NCI-H345 treated with DMSO at 0.1 percent for 48 hours (cell line): ENCODE results near the gene SOWAHC.
"Not testable (repeated sequence)": the region's sequence is repeated elsewhere in the genome, so short reads cannot be mapped to it uniquely, and the experiment has no call there.

ENCODE experiments used
- DNase-seq: peaks from one replicate; lab custom pipeline; 2025; ENCODE audit not compliant: unreplicated experiment; lab: John Stamatoyannopoulos, UW

SOWAHC gene, protein sequence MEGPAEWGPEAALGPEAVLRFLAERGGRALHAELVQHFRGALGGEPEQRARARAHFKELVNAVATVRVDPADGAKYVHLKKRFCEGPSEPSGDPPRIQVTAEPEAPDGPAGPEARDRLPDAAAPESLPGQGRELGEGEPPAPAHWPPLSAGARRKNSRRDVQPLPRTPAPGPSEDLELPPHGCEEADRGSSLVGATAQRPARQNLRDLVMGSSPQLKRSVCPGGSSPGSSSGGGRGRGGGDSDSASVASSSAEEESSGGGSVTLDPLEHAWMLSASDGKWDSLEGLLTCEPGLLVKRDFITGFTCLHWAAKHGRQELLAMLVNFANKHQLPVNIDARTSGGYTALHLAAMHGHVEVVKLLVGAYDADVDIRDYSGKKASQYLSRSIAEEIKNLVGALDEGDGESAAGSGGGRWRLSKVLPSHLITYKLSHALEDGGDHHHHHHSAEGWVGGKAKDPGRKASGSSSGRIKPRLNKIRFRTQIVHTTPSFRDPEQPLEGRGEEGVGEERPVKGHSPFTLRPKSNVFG

DNA sequence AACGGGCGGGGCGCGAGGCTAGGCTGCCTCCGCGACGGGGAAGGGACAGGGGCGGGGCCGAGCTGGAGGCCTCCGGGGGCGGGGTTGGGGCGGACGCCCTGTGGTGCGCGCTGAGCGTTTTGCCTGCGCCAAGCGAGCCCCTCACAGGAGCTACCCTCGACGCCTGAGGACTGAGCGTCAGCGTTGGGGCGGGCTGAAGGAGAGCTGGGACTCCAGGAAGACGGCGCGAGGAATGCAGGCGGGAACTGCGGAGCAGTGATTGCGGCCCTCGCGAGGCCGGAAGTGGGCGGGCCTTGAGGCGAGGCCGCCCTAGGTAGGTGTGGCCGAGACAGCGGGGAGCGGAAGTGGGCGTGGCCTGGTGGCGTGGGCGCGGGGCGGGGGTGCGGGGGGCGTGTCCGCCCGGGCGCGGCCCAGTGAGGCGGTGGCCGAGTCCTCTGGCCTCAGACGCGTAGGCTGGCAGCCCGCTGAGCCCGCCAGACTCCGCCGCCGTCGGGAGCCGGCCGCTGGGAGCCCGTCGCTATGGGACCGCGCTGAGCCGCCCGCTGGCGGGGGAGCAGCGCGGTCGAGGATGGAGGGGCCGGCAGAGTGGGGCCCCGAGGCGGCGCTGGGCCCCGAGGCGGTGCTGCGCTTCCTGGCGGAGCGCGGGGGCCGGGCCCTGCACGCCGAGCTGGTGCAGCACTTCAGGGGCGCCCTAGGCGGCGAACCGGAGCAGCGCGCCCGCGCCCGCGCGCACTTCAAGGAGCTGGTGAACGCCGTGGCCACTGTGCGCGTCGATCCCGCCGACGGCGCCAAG, at the start of gene SOWAHC, which contains the start of gene SEPTIN10:
SOWAHC (plus strand) TSS at position 443 of the 793 bp plus-strand sequence; CDS start at position 569, 126 bp downstream.
SEPTIN10 (minus strand) TSS at position 45 of the 793 bp plus-strand sequence. CDS start 139 bp downstream, outside the sequence.
- peak; percentile 89 for DNase-seq

DNA sequence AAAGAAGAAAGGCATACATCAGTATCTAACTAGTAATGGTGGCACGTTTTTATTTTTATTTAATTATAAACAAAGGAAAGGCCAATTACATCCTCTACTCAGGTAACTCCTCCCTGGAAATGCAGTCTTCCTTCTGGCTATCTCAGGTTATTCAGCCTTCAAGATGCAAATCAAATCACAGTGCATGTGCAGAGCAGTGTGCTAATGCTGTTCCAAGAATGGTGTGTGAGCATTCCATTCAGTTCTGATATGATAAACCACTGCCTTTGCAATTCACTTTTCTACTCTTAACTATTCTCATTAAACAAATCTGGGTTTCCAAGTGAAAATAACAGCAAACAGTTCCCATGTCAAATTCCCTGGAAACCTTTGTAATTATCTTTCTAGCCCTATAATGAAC, 38.8 kb upstream of the SOWAHC start:
- DNase-seq, result no peak

DNA sequence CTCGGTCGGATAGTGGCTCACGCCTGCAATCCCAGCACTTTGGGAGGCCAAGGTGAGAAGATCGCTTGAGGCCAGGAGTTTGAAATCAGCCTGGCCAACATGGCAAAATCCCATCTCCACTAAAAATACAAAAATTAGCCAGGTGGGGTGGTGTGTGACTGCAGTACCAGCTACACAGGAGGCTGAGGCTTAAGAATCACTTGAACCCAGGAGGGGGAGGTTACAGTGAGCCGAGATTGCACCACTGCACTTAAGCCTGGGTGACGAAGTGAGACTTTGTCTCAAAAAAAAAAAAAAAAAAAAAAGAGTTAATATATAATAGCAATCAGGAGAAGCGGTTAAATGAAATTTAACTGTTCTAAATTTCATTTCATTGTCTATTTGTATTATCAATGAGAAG, 36.5 kb upstream of the SOWAHC start:
- not testable (repeated sequence) for DNase-seq

DNA sequence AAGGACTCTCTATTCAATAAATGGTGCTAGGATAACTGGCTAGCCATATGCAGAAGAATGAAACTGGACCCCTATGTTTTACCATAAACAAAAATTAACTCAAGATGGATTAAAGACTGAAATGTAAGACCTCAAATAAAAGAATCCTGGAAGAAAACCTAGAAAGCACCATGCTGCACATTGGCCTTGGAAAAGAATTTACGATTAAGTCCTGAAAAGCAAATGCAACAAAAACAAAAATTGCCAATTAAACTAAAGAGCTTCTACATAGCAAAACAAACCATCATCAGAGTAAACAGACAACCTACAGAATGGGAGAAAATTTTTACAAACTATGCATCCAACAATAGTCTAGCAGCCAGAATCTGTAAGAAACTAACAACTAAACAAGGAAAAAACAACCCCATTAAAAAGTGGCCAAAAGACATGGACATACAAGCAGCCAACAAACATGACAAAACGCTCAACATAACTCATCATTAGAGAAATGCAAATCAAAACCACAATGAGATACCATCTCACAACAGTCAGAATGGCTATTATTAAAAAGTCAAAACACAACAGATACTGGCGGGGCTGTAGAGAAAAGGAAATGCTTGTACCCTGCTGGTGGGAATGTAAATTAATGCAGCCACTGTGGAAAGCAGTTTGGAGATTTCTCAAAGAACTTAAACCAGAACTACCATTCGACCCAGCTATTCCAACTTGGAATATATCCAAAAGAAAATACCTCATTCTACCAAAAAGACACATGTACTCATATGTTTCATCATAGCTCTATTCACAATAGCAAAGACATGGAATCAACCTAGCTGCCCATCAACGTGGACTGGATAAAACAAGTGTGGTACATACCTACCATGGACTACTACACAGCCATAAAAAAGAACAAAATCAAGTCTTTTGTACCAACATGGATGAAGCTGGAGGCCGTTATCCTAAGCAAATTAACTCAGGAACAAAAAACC, 31.0 kb upstream of the SOWAHC start:
- DNase-seq, result no peak

DNA sequence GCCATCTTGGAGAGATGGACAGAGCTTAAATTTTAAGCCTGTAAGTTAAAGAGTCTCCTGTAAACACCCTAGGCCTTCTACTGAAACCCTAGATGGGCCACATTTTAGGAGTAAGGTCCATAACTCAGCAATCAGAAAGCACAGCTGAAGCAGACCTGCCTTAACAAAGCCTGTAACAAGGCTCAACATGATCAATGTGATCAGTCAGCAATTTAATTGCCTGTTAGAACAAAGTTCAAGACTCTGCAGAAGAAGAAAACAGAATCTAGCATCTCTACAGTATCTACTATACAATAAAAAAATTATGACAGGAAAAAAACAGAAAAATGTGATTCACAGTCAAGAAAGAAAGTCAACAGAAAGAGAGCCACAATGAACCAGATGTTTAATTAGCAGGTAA, 27.5 kb upstream of the SOWAHC start:
- no peak for DNase-seq

DNA sequence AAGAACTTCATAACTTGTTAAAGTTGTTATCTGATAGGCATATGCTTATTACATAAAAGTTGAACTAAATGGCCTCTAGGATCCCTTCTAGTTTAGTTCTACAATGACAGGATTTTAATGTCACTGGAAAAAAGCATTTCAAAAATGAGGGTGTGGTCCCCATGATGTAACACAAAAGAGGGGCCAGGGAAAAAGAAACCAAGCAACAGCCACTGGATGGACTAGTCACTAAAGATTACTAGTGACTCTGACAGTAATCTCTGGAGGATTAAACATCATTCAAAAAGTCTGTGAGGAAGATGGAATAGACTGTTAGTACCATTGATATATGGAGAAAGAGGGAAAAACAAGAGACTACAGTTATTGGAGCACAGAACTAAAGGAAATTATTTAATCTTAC, 23.0 kb upstream of the SOWAHC start:
- DNase-seq, result no peak

DNA sequence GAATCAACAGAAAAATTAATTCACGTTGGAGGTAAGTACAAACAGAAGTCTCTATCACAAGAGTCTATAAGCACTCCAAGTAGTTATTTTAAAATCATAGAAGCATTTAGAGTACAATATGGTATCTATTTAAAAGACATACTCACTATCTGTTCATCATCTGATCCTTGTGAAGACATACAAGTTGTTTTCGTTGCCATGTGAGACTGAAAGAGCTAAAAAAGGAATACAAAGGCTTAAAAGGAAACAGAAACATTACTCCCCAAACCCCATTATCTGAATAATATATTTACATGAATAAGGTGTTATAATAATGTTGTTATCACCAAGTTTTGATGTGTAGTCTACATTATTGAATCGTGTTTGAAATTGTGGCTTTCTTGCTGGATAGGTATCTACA, 21.3 kb upstream of the SOWAHC start:
- DNase-seq, result no peak

DNA sequence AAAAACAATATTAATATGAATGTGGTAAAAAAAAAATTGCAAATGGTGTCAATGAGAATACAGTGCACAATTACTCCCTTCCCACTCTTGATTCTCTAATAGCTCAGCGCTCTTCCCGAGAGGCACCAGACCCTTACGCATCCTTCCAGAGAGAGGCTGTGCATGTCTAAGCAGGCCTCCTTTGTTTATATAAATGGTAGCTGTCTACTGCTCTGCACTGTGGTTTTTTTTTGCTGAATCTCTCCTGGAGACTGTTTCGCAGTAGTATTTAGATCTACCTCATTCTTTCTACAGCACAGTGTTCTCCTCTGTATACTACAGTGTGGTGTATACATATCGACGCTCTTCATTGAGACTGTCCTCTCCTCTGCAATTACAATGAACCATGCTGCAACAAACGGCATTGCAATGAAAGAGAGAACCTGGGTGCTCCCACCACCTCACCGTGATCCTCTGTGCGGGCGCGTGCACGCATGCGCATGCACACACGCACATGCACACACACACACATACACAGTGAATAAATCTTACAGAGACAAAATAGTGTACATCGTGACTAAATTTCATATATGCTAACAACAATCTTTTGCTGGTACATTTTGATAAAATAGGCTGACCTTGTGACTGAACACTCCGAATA, 19.8 kb upstream of the SOWAHC start:
- DNase-seq, result no peak

DNA sequence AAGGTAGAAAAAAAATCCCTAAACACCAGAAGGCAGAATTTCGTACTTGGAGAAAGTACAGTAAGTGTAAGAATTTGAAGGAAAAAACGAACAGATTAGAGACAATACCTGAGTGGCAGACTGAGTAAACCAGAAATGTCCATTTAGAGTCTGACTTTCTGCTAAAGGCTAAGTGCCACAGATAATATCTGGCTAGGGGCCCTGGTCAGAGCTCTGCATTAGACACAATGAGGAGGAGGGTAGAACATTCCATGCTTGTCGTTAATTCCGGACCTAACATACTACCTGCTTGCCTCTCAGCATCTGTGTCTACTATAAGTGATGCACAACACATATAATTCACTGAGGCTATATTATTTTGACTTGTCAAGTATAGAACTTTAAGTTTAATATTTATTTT, 18.5 kb upstream of the SOWAHC start:
- no peak for DNase-seq

DNA sequence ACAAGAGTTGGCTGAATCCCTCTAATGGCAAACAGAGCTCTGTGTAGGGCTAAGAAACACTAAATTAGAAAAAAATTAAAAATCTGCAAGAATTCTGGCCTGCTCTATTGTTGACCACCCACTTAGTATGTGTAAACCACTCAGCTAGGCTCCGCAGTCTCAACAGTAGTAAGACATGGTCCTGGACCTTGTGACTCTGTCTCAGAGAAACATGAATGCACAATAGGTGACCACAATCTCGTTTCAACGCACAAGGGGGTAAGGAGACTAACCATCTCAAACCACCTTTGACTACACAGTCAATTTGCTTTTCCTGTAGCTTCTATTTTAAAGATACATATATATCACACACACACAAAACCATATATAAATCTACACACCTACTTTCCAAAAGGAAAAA, 16.9 kb upstream of the SOWAHC start:
- no peak for DNase-seq

DNA sequence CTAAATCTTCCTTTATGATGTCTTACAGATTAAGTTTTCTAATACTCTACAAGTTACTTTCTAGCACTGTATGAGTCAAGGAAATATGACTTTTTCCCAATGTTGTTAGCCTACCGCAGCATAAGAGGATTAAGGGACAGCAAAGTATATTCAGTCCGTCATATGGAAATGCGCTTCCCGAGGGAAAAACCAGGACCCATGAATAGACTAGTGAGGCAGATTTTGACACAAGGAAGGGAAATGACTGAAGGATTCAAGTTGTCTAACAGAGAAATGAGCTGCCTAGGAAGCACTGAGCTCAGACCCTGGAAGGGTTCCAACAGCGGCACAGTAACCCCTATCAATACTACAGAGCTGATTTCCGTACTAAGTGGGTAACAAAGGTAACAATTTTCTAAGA, 12.4 kb upstream of the SOWAHC start:
- no peak for DNase-seq

DNA sequence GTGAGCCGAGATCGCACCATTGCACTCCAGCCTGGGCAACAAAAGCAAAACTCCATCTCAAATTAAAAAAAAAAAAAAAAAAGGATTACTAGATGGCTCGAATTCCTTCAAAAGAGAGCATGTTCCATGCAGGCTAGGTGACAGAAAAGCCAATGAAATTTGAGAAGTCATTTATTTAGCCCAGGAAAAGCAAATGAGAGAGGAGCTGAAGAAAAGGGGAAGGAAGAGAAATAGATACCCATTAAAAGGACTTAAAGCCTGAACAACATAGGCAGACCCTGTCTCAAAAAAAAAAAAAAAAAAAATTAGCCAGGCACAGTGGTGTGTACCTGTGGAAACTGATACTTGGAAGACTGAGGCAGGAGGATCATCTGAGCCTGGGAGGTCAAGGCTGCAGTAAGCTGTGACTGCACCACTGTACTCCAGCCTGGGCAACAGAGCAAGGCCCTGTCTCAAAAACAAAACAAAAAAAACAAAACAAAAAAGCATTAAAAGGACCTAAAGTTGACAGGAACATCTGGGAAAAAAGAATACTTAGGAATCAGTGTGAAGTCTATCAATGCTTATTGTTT, 11.5 kb upstream of the SOWAHC start:
- no peak for DNase-seq

DNA sequence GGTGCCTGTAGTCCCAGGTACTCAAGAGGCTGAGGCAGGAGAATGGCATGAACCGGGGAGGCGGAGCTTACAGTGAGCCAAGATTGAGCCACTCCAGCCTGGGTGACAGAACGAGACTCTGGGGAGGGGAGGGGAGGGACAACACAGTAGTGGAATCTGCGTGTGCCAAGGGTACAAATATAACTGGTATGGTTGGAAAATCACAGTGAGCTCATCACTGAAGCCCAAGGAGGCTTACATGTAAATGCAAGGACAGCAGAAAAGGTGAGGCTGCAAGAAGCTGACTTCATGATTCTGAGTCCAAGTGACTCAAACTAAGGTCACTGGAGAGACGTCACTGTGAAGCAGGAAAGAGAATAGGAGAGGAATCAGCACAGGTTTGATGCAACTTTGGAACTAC, 9.6 kb upstream of the SOWAHC start:
- no peak for DNase-seq

DNA sequence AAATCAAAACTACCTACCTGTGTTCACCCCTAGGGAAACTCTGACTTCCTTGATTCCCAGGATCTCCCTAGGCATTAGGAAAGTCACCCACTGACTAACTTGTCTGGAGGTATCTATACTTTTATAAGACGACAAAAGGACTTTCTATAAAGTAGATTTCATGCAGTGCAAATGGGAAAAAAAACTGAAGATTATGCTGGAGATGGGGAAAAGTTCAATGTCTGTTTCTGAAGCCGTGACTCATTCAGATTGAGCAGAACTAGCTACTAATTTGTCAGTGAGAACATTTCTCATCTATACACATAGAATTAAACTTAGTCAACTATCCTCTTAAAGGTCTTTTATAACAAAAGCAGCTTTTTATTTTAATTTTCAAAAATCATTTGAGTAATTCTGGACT, 6.4 kb upstream of the SOWAHC start:
- no peak for DNase-seq

DNA sequence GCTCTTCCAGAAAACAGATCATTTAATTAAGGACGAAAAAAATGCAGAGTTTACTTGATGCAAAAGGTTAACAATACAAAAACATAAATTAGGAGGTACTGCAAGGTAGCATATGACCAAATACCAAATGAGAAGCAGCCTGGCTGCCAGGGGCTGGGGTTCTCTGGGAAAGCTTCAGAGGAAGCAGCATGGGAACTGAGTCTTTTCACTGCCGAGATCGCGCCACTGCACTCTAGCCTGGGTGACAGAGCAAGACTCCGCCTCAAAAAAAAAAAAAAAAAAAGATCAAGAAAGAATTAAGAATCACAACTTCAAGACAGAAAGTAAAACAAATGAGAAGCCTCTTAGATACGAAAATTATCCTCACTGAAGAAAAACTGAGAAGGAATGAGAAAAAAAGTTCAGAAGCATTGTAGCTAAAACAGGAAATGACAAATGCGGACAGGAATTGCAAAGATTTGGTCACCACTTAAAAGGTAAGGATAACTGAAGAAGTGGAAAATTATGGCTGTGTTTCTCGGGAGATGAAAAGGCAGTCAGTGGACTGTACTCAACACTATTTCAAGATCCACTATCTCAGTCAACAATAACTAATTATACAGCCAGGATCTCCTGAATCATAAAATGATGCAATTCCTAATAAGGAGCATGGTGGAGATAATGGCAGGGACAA, 4.7 kb upstream of the SOWAHC start:
- DNase-seq, result no peak

DNA sequence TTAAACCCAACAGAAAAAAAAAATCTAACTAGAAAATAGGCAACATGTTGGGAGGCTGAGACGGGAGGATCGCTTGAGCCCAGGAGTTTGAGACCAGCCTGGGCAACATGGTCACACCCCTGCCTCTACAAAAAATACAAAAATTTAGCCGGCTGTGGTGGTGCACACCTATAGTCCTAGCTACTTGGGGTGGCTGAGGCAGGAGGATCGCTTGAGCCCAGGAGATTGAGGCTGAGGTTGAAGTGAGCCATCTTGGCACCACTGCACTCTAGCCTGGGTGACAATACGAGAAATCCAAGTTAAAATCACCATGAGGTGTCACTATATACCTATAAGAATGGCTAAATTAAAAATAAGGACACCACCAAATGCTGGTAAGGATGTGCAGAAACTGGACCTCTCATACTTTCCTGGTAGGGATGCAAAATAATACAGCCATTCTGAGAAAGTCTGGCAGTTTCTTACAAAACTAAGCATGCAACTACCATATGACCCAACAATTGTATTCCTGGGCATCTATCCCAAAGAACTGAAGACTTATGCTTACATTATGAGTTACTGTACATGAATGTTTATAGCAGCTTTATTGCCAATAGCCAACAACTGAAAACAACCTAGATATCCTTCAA, 2.6 kb upstream of the SOWAHC start:
- peak; percentile 38 for DNase-seq

DNA sequence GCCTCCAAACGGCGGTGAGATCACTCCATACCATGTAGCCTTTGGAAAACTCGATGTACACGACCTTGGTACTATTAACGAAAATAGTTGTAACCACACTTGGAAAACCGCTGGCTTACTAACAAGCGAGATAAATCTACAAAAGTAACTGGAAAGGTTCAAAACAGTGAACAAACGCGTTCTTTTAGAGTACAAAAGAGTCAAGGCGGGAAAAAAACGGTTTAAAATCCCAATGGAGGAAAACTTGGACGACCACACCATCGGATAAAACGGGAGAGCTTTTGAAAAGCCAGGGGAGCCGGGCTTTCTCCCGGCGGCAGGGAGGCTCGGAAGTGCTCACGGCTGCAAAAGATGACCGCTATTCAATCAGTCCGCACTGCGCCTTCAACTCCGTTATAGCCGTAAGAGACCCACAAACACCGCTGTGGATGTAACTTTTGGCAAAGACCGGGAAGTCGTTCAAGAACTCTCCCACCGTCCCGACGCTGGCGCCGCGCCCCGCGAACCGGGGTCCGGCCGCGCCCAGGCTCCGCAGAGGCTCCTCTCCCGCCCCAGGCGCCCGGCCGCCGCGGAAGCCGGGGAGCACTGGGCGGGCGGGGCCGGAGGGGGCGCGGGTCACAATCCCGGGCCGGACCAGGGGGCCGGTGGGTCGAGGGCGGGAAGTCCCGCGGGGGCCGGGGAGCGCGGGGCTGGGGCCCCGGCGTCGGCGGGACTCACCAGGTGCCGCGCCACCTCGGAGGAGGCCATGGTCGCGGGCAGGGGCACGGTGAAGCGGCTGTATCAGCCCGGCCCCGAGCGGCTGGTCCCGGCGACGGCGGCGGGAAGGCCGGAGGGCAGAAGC, 863 bp upstream of the SOWAHC start:
- DNase-seq, result peak; percentile 5
